ENCODE data around the gene TNFSF4. TPM values are rescaled to one million over a fixed set of nuclear protein-coding genes. Genes with fewer than 3 reads are reported as not detected.

The TNFSF4 gene, protein sequence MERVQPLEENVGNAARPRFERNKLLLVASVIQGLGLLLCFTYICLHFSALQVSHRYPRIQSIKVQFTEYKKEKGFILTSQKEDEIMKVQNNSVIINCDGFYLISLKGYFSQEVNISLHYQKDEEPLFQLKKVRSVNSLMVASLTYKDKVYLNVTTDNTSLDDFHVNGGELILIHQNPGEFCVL
- total RNA-seq, result 1.8 TPM

DNA sequence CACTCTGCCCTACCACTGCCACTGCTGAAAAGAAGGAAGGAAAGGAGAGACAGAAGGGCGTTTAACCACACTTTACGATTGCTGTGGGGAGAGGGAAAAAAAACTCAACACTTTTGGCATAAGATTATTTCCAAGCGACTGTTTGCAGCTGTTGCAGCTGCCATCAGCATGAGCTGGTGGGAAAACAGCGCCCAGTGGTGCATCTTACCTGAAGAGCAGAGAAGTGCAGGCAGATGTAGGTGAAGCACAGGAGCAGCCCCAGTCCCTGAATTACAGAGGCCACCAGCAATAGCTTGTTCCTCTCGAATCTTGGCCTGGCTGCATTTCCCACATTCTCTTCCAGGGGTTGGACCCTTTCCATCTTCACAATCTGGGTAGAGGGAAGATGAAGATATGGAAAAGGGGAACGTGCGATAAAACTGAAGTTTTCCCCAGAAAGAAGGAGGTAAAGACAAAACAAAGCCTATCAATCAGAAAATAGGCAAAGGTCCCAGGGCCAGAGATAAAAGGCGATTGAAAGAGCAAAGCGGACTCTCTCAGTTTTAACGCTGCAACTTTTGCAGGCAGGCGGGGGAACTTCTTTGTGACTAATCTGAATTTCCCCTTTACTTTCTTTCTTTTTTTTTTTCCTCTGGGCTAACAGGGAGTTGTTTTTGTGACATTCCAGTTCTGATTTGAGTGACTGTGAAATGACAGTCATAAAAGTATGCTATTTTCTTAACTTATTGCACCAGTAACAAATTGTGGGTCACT, at the start of gene TNFSF4:
Gene TNFSF4, minus strand, starts transcription at position 516 of the 753 bp plus-strand sequence. Its CDS starts 155 bp downstream, at position 361.

Other genes starting within 250 kb of the TNFSF4 start
- gene TNFSF18, start 156.4 kb downstream of the TNFSF4 start, total RNA-seq, result 0.70 TPM